Measurements from ENCODE around the gene GRIP2. TPM values are rescaled to one million over a fixed set of nuclear protein-coding genes. Genes with fewer than 3 reads are reported as not detected.

GRIP2 gene
- polyA plus RNA-seq (2013, experiment 1 of 2; ENCODE audit: insufficient read length) = 0.18 TPM
- polyA plus RNA-seq (2013, experiment 2 of 2; ENCODE audit: insufficient read length) = 0.35 TPM

DNA sequence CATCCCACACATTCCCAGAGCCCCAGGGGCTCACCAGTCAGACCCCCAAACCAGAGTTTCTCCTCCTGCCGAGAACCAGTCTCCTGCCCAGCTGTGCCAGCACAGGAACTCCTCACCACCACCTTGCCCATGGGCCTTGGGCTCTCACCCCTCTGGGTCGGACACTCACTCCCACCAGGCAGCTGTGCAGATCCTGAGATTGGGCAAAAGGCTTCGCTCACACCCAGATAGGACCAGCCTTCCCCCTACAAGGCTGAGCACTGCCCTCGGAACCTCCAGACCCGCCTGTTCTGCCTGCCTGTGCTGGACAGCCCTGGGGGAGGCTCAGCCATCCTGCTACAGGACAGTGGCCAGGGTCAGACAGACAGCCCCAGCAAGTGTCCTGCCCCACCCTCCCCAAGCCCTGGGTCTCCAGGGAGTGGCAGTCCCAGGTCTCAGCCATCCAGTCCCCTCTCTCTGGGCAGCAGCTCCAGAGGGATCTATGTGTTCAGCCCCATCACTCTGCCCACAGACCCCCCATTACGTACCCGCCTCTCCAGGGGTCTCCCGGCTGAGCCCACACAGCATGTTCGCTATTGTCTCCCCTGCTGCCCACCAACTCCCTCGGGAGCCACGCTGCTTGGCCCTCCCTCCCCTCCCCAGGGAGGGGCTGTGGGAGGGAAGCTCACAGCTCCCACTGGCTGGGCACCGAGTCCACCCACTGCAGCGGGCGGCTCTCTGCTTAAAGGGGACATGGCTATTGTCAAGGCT is at the start of gene GRIP2:
Gene GRIP2, minus strand, starts transcription at position 601 of the 750 bp plus-strand sequence. Its CDS starts 34 bp downstream, at position 567.
- DNase-seq = no peak

DNA sequence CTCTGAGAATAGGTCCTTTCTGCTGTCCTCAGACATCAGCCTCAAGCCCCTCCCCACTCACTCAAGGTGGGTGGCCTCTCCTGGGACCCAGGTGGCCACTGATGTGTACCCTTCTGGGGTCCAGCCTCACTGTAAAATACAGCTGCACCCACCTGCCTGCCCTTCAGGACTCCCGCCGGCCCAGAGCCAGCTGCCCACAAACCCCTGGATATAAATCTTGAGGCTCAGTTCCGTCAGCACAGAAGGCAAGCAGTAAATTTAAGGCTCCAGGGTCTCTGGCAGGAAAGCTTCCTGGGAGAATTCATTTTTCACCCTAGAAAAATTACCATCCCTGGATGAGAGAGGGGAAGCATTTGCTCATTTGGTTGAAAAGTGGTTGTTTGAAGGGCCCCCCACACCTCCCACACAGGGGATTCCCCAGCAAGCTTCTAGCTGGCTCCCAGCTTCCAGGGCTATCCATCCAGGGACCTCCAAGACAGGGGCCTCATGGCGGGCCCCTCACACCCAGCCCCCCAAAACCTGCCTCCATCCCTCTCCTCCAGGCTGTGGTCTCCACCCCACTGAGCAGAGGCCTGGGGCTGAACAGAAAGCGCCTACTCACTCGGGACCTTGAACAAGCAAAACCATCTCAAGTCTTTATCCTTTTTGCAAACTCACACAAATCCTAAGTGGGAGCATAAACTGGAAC is 48.4 kb upstream of the GRIP2 start:
- no peak for DNase-seq

DNA sequence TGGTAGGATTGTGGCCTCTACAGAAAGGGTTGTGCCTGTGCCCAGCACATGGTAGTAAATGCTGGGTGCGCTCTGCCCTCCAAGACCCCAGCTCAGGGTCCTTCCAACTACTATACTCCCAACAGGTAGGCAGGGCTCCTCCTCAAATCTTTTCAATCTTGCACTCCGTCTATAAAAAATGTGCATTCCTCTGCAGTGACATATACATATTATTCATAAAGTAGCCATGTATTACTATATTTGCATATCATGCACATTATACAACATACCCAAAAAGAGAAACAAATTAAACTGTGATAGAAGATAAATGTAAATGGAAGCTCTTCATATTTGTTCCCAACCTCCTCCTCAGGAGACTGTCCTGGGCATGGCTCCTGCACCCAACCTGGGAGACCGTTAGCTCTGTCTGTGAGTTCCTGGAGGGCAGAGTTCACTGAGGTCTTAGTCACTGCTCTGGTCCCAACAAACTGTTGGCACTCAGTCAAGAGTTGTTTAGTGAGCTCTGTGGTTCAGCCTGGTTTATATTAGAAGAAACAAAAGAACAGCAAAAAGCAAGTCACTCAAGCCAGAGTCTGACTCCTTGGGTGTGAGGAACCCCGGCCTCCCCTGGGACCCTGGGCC is 47.7 kb upstream of the GRIP2 start:
- peak; percentile 64 for DNase-seq

DNA sequence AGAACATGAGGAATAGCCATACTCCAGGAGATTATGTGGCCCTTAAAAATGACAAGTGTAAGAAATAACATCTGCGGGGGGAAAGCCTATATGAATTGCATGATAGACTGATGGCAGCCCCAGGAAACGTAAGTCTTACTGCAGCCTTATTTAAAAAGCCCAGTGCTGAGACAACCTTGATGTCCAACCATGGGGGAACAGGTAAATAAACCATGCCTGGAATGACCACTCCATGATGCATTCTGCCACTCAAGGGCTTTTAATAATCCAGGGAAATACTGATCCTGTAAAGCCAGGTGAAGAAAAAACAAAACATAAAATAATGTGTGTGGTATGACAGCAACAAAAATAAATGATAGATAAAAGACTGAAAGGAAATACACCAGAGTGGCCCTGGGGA is 46.5 kb upstream of the GRIP2 start:
- no peak for DNase-seq

DNA sequence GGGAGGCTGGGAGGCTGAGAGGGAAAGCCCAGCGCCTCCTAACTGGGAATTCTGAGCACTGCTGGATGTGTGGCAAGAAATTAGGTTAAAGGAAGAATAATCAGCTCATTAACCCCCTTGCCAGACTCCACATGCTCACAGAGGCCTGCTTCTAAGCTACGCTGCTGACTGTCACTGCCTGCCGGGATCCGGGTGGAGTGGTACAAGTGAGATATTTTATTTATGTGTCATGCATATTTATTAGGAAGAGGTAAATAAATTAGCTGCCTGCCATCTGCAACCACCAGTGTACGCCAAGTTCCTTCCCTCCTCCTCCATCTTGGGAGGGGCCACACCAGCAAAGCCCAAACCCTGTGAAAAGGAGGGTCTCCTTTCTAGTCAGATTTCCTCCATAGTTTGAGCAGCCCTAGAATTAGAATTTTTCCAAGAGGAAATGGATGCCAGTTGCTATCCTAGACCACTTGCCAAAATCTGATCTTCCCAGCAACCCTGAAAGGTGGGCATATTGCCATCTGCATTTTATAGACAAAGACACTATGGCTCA is 43.5 kb upstream of the GRIP2 start:
- no peak for DNase-seq

DNA sequence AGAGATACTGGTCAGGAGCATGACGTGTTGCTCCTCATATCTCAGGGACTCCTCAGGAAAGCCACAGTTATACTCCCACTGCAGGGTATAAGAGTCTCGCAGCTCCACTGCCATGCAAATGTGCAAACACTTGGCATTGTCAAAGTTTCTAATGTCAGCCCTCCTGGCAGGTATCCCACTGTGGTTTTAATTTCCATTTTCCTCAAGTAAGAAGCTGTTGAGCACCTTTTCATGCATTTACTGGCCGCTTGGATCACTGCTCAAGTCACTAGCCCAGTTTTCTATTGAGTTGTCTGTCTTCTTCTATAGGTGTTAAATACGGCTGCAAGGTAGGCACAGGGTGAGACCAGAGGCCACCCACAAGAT is 41.9 kb upstream of the GRIP2 start:
- DNase-seq = no peak

DNA sequence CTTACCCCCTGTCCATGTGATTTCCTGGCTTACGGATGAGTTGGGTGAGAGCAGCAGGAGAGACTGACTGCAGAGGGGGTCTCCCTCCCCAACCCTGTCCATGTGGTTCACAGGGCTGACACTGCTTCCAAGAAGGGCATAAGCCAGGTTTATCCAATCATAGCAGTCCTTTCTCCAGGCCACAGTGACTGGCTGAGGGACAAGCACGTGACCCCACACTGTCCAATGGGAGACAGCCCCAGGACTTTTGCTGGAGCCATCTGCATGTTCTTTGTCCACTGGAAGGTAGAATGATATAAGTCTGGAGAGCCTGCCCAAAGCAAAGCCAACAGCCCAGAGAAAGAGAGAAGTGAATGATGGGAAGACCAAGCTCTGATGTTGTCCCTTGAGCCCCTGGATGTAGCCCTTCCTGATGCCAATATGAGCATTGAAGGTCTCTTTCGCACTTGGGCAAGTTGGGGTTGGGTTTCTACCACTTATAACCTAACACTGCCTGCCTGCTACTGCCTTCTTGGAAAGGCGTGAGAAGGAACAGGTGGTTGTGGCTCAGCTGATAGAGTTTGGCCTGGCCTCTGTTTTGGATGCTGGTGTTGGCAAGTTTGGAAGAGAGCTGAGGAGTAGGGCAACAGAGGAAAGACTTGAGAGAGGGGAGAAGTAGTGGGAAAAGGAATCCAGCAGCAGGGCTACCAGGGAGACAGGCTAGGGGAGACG is 41.3 kb upstream of the GRIP2 start:
- no peak for DNase-seq

DNA sequence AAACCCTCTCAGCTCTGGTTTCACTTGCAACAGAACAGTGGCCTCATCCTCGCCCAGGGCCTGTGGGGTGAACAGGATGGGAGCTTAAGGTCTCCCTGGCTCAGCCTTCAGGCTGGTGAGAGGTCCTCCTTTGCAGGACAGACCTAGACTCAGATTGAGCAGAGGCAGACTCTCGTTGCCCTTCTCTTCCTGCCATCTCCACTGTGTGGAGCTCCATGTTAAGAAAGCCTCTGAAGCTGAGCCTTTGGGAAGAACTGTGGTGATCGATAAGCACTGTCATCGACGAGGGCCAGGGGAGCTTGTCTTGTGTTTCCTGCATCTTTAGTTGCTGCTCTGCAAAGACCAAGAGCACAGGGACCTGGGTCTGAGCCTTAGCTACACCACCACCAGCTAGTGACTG is 37.8 kb upstream of the GRIP2 start:
- no peak for DNase-seq

DNA sequence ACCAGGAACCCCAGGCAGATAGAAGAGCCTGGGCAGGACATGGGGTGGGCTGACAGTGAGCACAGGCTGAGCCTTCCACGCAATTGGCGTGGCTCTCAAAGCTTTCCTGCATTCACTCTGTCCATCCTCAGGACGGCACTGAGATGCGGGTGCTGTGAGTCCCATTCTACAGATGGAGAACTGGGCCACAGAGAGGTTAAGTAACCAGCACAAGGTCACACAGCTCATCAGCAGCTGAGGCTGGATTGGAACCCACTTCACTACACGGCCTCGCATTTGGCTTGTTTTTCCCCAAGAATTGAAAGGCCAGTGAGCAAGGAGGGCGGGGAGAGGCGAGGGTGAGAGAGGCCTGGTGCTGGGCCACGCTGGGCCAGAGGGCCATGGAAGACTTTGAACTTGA is 36.0 kb upstream of the GRIP2 start:
- DNase-seq = no peak

DNA sequence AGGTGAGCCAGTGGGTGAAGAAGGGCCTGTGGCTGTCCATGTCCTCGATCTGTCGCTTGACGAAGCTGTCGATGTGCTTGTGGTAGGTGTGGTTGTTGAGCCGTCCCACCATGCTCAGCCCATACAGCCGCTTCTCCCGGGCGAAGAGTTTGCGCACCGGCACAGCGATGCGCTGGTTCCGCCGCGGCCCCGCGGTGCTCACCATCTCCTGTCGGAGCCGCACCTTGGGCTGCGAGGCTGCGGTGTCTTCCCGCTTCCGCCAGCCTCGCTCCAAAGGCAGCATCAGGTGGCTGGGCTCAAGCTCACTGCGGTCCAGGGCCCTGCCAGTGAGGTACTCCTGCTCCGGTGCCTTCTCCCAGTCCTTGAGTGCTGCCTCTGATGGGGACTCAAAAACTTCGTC is 34.0 kb upstream of the GRIP2 start:
- DNase-seq = no peak

DNA sequence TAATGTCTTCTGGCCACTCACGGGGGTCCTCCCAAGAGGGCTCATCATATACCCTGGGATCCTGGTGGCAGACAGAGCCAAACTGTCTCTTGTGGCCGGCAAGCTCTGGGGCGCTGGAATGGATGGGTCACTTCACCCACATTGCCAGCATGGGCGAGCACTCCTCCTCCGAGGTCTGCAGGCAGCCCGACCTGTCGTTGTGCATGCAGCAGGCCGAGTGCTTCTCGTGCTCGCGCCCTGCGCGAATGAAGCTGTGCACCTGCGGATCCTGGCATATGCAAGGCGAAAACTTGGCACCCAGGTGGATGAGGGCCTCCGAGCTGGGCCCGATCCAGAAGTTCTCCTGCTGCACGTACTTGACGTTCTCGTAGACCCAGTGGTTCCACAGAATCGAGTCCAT is 33.6 kb upstream of the GRIP2 start:
- no peak for DNase-seq

DNA sequence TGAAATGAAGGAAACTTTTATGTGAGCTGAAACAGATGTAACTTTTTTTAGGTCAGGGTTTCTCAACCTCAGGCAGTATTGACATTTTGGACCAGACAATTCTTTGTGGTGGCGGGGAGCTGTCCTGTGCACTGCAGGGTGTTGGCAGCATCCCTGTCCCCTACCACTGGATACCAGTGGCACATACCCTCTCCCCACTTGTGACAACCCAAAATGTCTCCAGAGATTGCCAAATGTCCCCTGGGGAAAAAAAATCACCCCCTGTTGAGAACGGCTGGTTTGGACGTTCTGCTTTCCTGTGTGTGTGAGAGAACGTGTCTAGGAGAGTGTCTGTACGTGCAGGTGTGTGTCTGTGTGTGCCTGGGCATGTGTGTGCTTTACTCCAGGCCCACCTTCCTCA is 30.7 kb upstream of the GRIP2 start:
- no peak for DNase-seq

DNA sequence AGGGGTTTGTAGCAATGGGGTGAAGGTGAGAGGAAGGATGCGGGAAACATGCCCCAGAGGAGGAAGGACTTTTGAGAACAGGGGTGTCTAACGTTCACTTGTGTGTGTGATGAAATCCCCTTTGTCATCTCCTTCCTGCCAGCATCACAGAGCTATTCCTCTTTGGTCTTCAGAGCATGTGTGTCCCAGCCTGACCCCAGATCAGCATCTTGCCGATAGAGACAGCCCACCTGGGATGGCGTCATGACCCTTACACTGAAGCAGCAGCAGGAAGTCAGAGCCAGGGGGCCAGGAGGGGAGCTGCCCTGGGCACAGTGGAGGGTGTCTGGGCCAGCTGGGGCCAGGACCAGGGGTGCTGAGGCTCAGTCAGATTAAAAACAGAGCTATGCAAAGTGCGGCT is 29.9 kb upstream of the GRIP2 start:
- DNase-seq = no peak

DNA sequence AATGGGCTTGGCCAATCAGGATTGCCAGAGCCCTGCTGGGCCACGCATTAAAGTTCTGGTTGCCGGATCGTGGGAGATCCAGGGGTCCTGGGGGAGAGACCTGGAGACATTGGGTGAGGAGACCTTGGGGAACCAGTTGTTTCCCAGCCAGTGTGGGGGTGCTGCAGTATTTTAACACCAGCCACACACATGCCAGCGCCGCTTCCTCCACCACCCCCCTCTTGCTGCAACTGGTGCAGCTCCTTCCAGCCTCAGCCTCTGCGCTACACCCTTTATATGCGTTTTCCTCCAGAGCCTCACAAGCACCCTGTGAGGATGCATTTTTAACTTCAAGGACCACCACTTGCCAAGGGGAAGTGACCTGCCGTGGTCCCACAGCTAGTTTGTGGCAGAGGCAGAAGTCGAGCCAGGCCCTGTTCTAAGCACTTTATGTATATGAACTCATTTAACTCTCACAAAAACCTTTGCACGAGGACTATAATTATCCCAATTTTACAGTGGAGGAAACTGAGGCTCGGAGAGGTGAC is 29.4 kb upstream of the GRIP2 start:
- no peak for DNase-seq

DNA sequence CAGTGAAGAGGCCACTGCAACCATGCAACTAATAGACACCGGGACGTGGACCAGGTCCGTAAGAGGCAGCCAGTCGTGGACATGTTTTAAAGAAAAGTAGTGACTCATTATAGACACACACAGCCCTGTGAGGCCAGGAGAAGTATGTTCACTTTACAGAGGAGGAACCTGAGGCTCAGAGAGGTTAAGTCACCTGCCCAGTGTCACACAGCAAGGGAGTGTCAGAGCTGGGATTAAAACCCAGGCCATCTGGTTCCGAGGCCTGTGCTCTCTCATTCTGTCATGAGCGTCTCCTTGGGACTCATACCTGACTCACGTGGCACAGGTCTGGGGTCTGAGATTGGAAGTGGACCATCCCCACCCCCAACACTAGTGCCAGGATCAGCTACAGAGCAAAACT is 28.1 kb upstream of the GRIP2 start:
- DNase-seq = no peak

DNA sequence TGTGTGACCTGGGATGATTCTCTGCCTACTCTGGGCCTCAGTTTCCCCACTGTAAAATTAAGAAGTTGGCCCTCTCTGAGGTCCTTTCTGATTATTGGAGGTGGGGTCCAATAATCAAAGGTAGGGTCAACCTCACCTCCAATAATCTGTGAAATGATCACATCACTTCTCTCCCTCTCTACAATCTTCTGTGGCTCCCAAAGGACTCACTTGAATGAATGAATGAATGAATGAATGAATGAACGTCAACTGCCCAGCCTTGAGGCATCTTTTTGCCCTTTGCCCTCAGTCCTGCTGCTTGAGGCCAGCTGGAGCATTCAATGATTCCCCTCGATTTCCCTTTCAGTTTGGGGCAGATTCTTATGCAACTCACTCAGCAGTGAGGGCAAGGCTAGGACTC is 26.7 kb upstream of the GRIP2 start:
- DNase-seq = no peak

DNA sequence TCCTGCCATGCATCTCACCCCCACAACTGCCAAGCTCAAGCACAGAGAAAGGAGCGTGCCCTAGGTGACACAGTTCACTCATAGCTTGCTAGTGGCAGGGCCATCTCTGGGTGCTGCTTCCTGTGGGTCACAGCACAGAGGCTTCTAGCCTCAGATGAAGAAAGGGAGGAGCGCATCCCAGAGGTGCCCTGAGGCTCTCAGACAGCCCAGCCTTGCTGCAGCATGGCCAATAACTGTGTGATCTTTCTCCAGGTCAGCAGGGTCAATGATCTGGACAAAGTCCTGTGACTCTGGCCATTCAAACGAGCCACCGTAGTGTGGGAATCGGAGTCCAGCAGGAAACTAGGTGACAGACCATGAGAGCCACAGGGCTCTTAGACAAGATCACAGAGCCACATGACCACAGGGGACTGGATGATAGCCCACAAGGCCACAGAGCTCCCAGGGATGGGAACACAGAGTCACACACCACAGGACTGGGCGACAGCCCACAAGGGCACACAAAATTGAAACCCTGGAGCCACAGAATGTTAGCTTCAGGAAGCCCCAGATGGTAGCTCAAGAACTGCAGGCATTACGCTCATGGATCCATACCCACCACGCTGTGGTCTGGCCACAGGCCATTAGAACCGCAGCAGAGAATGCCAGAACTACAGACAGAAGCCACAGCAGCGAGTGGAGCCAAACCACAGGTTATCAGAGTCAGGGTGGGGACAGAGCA is 25.9 kb upstream of the GRIP2 start:
- DNase-seq = peak; percentile 37

DNA sequence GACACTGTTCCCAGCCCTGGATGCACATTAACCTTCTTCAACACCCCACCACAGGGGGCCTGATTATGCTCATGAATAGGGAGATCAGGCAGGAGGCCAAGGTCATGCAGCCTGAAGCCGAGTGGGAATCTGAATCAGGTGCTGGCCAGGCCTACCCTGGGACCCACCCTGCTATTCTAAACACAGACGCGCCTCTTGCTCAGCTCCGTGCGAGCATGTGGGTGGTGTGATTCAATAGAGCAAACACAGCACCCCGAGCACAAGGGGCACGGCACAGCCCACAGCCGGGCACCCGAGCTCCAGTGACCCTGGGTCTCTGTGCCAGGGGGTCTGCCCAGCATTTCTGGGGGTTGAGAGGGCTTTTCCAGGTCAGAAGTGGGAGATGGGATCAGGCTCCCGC is 24.6 kb upstream of the GRIP2 start:
- no peak for DNase-seq

DNA sequence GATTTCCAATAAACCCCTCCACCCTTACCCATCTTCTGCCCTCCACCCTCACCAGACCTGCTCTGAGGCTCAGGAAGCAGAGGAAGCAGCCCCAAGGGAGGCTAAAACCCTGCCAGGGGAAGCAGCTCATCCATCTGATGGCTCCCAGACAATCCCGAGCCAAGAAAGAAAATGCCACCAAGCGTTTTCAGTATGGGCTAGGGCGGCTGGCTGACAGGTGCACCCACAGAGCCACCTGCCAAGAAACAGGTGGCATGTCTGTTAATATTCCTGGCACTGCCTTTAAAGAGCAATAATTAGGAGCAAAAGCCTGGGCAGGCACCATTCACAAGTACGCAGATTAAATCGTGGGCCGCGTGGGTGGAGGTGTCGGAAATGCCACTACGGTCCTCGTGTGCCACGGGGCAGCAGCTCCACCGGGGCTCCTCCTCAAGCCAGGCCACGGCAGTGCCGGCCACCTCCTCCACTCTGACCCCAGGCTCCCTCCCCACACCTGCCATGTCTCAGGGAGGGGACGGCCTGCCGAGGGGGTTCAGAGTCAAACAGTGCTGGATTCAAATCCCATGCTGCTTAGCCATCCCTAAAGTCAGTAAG is 23.9 kb upstream of the GRIP2 start:
- DNase-seq = no peak

DNA sequence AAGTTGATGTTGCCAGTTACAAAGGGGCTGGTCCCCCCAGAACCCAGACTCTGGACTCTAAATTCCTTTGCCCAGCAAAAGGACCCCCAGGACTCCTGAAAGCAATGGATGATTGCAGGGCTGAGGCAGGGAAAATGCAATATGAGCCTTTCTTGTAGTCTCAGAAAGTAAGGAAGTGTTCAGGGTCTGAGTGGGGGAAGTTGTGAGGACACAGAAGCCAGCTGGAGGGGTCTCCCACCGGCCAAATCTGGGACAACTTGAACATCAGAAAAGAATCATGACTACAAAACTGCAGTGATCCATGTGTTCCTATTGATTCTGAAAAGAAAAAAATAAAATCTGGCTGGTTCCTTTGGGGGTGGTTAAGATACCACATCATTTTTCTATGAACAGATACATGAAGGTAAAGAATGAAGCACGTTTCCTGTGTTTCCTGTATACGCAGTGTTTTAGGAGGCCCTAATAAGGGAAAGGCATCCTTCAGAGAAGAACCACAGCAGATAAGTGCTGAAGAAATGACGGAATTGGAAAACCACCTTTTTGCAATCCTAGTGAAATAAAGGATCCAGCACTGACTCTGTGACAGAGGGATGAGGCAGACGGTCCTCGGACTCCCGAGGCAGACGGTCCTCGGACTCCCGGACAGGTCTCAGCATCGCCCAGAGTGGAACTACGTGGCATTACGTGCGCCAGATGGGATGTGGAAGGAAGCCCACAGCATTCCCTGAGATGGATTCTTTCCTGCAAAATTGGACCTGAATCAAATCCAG is 22.2 kb upstream of the GRIP2 start:
- DNase-seq = peak; percentile 61
